HEK293T (cell line): ENCODE measurements around the gene CLSTN3.

Experiments used
- ARNT ChIP-seq: fragments of 450-650 bp; IDR thresholded peaks from 2 replicates; pipeline ENCODE4 v1.6.1; 2017; ENCODE audit warnings: mild to moderate bottlenecking
- ELF4 ChIP-seq: fragments of 450-650 bp; IDR thresholded peaks from 2 replicates; pipeline ENCODE4 v1.6.1; 2017; ENCODE audit warnings: antibody characterized with exemption
- FOXA1 ChIP-seq: fragments of 450-650 bp; IDR thresholded peaks from 2 replicates; pipeline ENCODE4 v1.6.1; 2016; ENCODE audit warnings: mild to moderate bottlenecking
- HDGF ChIP-seq: fragments of 450-650 bp; IDR thresholded peaks from 2 replicates; pipeline ENCODE4 v1.6.1; 2017; ENCODE audit warnings: antibody characterized with exemption, borderline replicate concordance
- L3MBTL2 ChIP-seq: fragments of 450-650 bp; conservative IDR thresholded peaks from 2 replicates; pipeline ENCODE4 v1.6.1; 2016; ENCODE audit warnings: mild to moderate bottlenecking
- SUZ12 ChIP-seq: fragments of 450-650 bp; IDR thresholded peaks from 2 replicates; pipeline ENCODE4 v1.6.1; 2016; ENCODE audit warnings: mild to moderate bottlenecking
- ZNF384 ChIP-seq: fragments of 450-650 bp; IDR thresholded peaks from 2 replicates; pipeline ENCODE4 v1.6.1; 2016

GRCh38 chr12:7096979-7097378, 33.2 kb upstream of the CLSTN3 start:
- TF ChIP-seq FOXA1 (no peak), HDGF (no peak), L3MBTL2 (no peak), ARNT (no peak), ELF4 (no peak), ZNF384 (no peak), SUZ12 (no peak)
